Esophagus (tissue), 2 donors: ENCODE results near the gene ENPP3. TPM values are rescaled to one million over a fixed set of nuclear protein-coding genes. Genes with fewer than 3 reads are reported as not detected.
"Not testable (repeated sequence)": the region's sequence is repeated elsewhere in the genome, so short reads cannot be mapped to it uniquely, and the experiment has no call there.

Source experiments
- H3K27ac ChIP-seq, 2 donors: one replicate each; pipeline ENCODE4 v1.5.1; 2013; ENCODE audit warnings: low read depth in 2 of 2, mild to moderate bottlenecking in 2 of 2, inconsistent platforms in 1 of 2, low read length in 1 of 2, moderate library complexity in 1 of 2
- H3K27me3 ChIP-seq, 2 donors: one replicate each; pipeline ENCODE4 v1.6.1; 2013; ENCODE audit warnings: low read length in 2 of 2, control low read depth in 1 of 2, mild to moderate bottlenecking in 1 of 2; ENCODE audit not compliant: insufficient read depth in 2 of 2, control insufficient read depth in 1 of 2
- H3K36me3 ChIP-seq, 2 donors: one replicate each; pipeline ENCODE4 v1.6.1; 2013; ENCODE audit warnings: low read length in 1 of 2; ENCODE audit not compliant: control insufficient read depth in 2 of 2, insufficient read depth in 2 of 2
- H3K4me1 ChIP-seq, 2 donors: one replicate each; pipeline ENCODE4 v1.6.1; 2013; ENCODE audit warnings: low read length in 1 of 2; ENCODE audit not compliant: control insufficient read depth in 2 of 2, insufficient read depth in 2 of 2
- H3K4me3 ChIP-seq, 2 donors: one replicate each; pipeline ENCODE4 v1.5.1; 2013; ENCODE audit warnings: low read length in 2 of 2, mild to moderate bottlenecking in 2 of 2, low read depth in 1 of 2, moderate library complexity in 1 of 2
- H3K9me3 ChIP-seq, 2 donors: one replicate each; pipeline ENCODE4 v1.6.1; 2013; ENCODE audit warnings: mild to moderate bottlenecking in 2 of 2, low read depth in 1 of 2, low read length in 1 of 2, moderate library complexity in 1 of 2; ENCODE audit not compliant: control insufficient read depth in 2 of 2, insufficient read depth in 1 of 2
- whole genome bisulfite sequencing, 2 donors: extraction: QIAGEN DNeasy Blood & Tissue Kit; methylation state at CpG; one replicate each; pipeline ENCODE4 v1.1.7; 2013; 5-methylcytosine and 5-hydroxymethylcytosine counted together
- polyA plus RNA-seq, 2 donors: library from polyadenylated mRNA; stranded (reverse); fragments of 200-250 nt; gene quantifications; one replicate each; pipeline ENCODE4 v1.2.3, GENCODE V29; 2013
- donor health status: healthy with polysubstance abuse.
- donor health status: Bipolar disorder and iron deficiency.

Gene ENPP3
- polyA plus RNA-seq, 2 donors: 0.07 to 0.10 TPM

DNA sequence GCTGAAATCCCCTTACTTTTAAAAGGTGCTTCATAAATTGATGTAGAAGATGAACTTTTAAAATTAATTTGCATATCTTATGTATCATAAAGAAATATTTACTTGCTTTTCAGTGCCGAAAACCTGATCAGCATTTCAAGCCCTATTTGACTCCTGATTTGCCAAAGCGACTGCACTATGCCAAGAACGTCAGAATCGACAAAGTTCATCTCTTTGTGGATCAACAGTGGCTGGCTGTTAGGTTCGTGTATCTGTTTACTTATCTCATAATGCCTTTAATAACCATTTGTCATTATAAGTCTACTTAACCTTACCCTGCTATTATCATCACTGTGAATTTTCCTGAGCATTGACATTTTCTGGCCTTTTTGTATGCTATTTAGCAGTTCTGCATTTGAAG is 56.3 kb downstream of the ENPP3 start:
- no peak overlapping the region for H3K4me3 ChIP-seq
- H3K27ac ChIP-seq: no peak overlapping the region
- H3K36me3 ChIP-seq: no peaks in the 10 kb centered on the region
- H3K4me1 ChIP-seq: no peaks in the 10 kb centered on the region
- WGBS, 2 donors: 84% methylated on average over 5 of the region's 5 CpGs
- H3K27me3 ChIP-seq: no peaks in the 10 kb centered on the region
- no peaks in the 10 kb centered on the region for H3K9me3 ChIP-seq

- Histone ChIP-seq H3K4me1 (no peaks in the 10 kb centered on the region), H3K4me3 (no peak overlapping the region), H3K9me3 (no peaks in the 10 kb centered on the region), H3K27ac (no peak overlapping the region), H3K27me3 (no peaks in the 10 kb centered on the region), H3K36me3 (no peaks in the 10 kb centered on the region)
- WGBS, 2 donors: 42 to 48% methylated on average over 2 of the region's 2 CpGs
Measured at GRCh38 chr6:131694832-131695426, 57.8 kb downstream of the ENPP3 start.

GRCh38 chr6:131696956-131697355 is 59.9 kb downstream of the ENPP3 start:
- Histone ChIP-seq H3K27ac (no peak overlapping the region), H3K36me3 (no peaks in the 10 kb centered on the region), H3K4me3 (no peak overlapping the region), H3K9me3 (no peaks in the 10 kb centered on the region), H3K27me3 (no peaks in the 10 kb centered on the region), H3K4me1 (no peaks in the 10 kb centered on the region)
- 85 to 89% methylated on average over 7 of the region's 7 CpGs for WGBS, 2 donors

DNA sequence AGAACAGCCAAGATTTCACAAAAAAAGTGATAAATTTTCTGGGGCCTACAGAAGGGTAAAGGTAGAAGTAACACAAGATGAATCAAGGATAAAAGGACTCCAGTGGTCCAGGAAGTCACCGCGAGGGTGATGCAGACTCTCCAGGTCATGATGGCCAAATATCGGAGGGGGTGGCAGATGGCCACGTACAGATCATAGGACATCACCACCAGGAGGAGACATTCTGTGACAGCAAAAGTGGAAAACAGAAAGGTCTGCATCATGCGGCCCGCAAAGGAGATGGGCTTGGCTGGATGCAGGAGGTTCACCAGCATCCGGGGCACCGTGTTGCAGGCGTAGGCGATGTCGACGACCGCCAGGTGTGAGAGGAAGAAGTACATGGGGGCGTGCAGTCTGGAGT is 63.7 kb downstream of the ENPP3 start:
- not testable (repeated sequence) for H3K36me3 ChIP-seq, H3K4me1 ChIP-seq, H3K4me3 ChIP-seq, H3K9me3 ChIP-seq, H3K27ac ChIP-seq, H3K27me3 ChIP-seq
- WGBS, 2 donors: no CpG with 5 or more reads among the region's 14 CpGs

GRCh38 chr6:131703905-131704304 is 66.8 kb downstream of the ENPP3 start:
- not testable (repeated sequence) for H3K4me3 ChIP-seq, H3K36me3 ChIP-seq, H3K4me1 ChIP-seq, H3K9me3 ChIP-seq, H3K27ac ChIP-seq, H3K27me3 ChIP-seq
- no CpG with 5 or more reads among the region's 2 CpGs for WGBS, 2 donors

- not testable (repeated sequence) for H3K36me3 ChIP-seq, H3K27ac ChIP-seq, H3K27me3 ChIP-seq, H3K9me3 ChIP-seq, H3K4me3 ChIP-seq, H3K4me1 ChIP-seq
- 94 to 96% methylated on average over 5 to 10 of the region's 18 CpGs for WGBS, 2 donors
Measured at GRCh38 chr6:131710917-131711316, 73.8 kb downstream of the ENPP3 start, which contains the start of gene CTAGE9. Gene CTAGE9 (minus strand): TSS chr6:131711017. CDS start chr6:131711017, 0 bp downstream.

- not testable (repeated sequence) for H3K27me3 ChIP-seq, H3K27ac ChIP-seq, H3K36me3 ChIP-seq, H3K4me3 ChIP-seq, H3K9me3 ChIP-seq, H3K4me1 ChIP-seq
- 91 to 93% methylated on average over 6 of the region's 6 CpGs for WGBS, 2 donors
Measured at GRCh38 chr6:131715567-131715966, 78.5 kb downstream of the ENPP3 start.

DNA sequence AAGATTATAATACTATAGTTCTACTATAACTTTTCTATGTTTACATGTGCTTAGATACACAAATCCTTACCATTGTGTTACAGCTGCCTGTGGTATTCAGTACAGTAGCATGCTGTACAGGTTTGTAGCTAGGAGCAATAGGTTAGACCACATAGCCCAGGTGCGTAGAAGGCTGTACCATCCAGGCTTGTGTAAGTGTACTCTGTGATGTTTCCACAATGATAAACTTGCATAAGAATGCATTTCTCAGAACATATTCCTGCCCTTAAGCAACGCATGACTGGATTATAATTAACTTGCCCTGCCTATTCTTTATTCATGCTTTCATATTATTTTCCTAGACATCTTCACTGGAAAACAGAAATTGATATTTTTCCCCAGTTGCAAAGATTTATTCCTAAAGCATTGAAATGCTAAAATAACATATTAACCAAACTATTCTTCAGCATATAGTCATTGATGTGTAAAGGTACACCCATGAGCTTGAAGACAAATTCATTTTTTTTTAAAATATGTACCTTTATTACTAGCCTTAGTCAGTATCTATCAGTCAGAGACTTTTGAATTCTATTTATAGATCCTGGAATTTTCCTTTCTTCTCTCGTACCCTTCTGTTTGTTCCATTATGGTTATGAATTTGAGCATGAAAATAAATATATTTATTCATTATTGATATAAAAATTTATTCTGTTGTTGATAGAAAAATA is 80.9 kb downstream of the ENPP3 start:
- Histone ChIP-seq H3K4me3 (no peak overlapping the region), H3K36me3 (no peaks in the 10 kb centered on the region), H3K4me1 (no peaks in the 10 kb centered on the region), H3K9me3 (no peaks in the 10 kb centered on the region), H3K27ac (no peak overlapping the region), H3K27me3 (no peaks in the 10 kb centered on the region)
- 67 to 69% methylated on average over 3 of the region's 3 CpGs for WGBS, 2 donors

- H3K27ac ChIP-seq: no peak overlapping the region
- no peaks in the 10 kb centered on the region for H3K9me3 ChIP-seq
- no peaks in the 10 kb centered on the region for H3K4me1 ChIP-seq
- H3K4me3 ChIP-seq: no peak overlapping the region
- no peaks in the 10 kb centered on the region for H3K27me3 ChIP-seq
- WGBS, 2 donors: 62 to 72% methylated on average over 2 of the region's 2 CpGs
- H3K36me3 ChIP-seq: no peaks in the 10 kb centered on the region
Measured at GRCh38 chr6:131721161-131721560, 84.1 kb downstream of the ENPP3 start.

GRCh38 chr6:131724114-131724513 is 87.0 kb downstream of the ENPP3 start:
- WGBS, 2 donors: 67 to 76% methylated on average over 2 of the region's 2 CpGs

More at GRCh38 chr6:131724114-131724513, 87.0 kb downstream of the ENPP3 start:
- no peaks in the 10 kb centered on the region for H3K9me3 ChIP-seq
- H3K36me3 ChIP-seq: no peaks in the 10 kb centered on the region
- no peak overlapping the region for H3K27ac ChIP-seq
- no peak overlapping the region for H3K4me3 ChIP-seq
- no peaks in the 10 kb centered on the region for H3K27me3 ChIP-seq
- H3K4me1 ChIP-seq: no peaks in the 10 kb centered on the region
